HL-60/S4 (cell line): ENCODE data around the gene INO80C.

Source experiments
- in situ Hi-C: fragments of 300-500 bp; cut with MboI; formaldehyde crosslinking; loops from 2 replicates; pipeline ENCODE4 v1.14.3; 2022; ENCODE audit warnings: low sequenced_read_pairs

The INO80C gene, protein sequence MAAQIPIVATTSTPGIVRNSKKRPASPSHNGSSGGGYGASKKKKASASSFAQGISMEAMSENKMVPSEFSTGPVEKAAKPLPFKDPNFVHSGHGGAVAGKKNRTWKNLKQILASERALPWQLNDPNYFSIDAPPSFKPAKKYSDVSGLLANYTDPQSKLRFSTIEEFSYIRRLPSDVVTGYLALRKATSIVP

DNA sequence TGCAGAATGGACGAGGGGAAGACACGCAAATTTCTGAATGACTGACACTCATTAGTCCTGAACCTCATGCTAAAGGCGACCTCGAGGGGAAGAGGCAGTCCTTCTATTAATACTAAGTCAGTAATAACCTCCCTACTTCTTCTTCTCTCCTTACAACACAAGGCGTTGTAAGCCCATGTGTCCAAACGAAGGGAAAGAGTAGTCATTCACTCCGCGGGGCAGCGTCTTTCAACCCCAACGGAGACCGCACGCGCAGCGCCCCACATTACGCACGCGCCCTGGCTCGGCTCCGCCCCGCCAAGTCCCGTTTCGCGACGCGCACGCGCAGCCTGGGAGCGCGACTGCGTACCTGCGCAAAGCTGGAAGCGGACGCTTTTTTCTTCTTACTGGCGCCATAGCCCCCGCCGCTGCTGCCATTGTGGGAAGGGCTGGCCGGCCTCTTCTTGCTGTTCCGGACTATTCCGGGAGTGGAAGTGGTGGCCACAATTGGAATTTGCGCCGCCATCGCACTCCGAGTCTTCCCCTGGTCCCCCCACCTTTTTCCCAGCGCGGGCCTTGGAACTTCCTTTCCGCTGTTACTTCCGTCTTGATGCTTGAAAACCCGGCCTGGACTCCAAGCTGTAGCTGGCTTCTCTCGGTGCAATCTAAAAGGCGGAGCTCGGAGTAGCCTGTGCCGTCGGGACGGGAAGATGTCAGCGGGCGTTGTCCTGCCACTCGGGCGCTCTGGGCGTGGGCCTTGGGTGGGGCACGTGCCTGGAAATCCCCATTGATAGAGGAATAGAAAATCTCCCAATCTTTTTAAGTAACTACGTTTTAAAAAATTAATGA is at the start of gene INO80C:
Gene INO80C (minus strand): TSS at position 591 of the 828 bp plus-strand sequence. CDS start 86 bp downstream, at position 505.
- in situ Hi-C loops: no loop called here

DNA sequence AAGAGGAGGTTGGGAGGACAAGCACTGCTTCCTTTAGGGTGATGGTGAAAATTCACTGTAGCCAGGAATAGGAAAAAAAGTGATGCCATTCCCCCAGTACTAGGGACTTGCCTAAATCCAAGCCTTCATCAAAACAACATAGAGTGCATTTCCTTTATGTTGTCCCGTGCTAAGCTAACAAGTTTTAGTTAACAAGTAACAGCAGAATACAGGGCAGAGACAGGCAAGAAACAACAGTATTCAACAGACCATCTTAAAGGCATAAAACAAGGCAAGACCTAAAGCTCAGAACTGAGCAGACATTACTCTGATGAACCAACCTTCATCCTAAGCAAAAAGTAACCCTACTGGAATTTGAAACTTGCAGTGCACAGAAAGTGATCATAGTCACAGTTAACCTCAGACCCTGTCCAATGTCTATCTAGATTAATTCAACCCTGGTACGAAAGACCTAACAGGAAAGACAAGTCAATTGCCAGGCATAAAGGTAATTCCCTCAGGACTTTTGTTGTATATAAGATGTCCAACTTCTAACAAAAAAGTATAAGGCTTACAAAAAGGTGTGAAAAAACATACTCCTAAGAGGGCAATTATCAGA is 49.3 kb upstream of the INO80C start:
- in situ Hi-C loops: no loop called here

DNA sequence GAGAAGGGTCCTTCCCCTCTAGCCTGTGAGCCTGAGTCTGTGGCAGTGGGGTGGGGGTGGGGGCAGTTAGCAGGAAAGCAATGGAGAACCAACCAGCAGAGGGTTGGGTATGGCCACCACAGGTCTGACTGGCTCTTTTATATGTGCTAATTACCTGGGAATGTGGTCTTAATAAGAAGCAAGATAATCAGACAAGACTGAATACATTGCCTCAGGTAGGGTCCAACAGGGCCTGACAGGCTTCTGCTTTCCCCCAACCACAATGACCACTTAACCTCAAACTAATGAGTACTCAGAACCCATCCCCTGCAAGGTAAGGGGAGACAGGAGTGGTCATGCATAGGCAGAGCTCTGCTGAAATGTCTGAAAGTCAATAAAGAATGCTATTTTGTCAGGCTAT is 44.6 kb upstream of the INO80C start:
- in situ Hi-C loops: no loop called here

DNA sequence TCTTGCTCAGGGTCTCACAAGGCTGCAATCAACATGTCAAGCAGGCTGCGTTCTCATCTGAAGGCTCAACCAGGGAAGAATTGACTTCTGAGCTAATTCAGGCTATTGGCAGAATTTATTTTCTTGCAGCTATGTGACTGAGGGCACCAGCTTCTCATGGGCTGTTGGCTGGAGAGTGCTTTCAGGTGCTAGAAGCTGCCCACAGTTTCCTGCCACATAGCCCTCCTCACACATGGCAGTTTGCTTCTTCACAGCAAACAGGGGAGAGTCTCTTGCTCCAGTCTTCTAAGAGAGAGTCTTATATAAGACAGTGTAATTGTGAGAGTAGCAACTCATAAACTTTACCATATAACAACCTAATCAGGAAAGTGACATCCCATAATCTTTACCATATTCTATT is 37.5 kb upstream of the INO80C start:
- in situ Hi-C loops: no loop called here

DNA sequence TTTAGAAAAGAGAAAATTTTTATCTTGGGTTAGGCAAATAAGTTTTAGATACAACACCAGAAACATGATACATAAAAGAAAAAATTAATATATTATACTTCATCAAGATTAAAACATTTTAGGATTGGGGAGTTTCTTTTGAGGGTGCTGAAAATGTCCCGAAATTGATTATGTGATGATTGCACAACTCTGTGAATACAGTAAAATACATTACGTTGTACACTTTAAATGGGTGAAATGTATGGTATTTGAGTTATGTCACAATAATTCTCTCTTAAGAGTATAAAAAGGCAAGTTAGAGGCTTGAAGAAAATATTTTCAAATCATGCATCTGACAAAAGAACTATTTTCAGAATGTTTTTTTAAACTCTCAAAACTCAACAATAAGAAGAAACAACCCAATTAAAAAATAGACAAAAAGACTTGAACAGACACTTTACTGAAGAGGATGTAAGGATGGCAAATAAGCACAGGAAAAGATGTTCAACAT is 36.2 kb upstream of the INO80C start:
- in situ Hi-C loops: no loop called here

DNA sequence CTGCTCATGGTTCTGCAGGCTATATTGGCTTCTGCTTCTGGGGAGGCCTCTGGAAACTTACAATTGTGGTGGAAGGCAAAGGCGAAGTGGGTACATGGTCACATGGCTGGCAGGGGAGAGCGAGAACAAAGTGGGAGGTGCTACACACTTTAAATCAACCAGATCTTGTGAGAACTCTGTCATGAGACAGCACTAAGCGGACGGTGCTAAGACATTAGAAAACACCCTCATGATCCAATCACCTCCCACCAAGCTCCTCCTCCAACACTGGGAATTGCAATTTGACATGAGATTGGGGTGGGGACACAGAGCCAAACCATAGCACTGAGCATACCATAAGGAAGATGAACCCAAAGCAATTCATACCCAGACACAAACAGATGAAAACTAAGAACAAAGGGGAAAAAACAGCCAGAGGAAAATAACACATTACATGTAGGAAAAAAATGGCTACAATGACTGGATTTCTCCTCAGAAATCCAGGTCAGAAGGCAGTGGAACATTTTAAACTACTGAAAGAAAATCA is 31.1 kb upstream of the INO80C start:
- in situ Hi-C loops: no loop called here

DNA sequence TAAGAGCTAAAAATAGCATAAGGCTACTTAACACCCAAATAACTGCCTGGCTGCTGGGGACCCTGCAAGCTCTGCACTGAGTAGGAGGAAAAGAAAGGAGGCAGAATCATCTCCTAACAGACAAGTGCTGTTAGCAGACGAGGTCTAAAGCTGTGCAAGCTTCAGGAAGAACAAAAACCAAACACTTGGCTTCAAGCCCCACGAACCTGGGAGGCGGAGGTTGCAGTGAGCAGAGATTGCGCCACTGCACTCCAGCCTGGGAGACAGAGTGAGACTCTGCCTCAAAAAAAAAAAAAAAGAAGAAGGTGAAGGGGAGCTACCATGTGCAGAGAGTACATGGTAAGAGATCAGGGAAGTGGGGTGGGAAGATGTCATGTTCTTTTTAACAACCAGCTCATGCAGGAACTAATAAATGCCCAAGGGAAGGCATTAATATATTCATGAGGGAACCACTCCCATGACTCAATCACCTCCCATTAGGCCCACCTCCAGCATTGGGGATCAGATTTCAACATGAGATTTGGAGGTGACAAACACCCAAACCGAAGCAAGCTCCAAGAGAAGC is 28.8 kb upstream of the INO80C start:
- in situ Hi-C loops: no loop called here

DNA sequence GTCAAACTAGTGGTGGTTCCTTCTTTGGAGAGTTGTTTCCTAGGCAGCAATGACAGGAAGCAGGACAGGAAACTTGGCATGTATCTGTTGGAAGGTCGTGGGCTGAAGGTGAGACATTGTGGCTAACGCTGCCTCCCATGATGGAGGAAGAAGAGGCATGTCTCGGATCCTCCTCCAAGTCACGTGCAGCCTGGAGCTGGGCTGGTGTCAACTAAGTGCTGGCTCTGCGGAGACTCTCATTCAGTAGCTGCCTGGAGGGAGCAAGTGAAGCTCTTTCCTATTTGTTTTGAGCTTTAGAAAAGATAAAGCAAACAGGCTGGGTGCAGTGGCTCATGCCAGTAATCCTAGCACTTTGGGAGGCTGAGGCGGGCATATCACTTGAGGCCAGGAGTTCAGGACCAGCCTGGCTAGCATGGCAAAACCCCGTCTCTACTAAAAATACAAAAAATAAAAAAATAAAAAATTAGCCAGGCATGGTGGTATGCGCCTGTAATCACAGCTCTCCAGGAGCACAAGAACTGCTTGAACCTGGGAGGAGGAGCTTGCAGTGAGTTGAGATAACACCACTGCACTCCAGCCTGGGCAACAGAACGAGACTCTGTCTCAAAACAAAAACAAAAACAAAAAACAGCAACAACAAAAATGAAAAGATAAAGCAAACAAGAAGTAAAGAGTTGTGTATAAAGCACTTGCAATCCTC is 28.2 kb upstream of the INO80C start:
- in situ Hi-C loops: no loop called here

DNA sequence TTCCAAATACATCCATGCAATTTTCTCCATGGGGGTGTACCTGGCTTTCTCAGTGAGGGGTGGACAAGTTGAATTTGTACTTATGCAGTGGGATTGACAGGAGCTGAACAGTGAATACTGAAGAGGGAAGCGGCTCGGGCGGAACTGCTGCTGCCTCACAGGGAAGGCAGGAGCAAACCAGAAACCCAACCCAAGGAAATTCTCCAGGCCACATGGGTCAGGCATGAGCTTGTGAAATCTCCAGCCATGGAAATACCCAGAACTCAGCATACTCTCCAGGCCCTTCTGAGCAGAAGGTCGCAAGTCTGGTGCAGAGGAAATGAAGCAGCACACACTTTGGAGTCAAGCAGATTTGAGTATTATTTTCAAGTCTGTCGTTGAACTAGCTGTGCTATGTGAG is 26.5 kb upstream of the INO80C start:
- in situ Hi-C loops: no loop called here

DNA sequence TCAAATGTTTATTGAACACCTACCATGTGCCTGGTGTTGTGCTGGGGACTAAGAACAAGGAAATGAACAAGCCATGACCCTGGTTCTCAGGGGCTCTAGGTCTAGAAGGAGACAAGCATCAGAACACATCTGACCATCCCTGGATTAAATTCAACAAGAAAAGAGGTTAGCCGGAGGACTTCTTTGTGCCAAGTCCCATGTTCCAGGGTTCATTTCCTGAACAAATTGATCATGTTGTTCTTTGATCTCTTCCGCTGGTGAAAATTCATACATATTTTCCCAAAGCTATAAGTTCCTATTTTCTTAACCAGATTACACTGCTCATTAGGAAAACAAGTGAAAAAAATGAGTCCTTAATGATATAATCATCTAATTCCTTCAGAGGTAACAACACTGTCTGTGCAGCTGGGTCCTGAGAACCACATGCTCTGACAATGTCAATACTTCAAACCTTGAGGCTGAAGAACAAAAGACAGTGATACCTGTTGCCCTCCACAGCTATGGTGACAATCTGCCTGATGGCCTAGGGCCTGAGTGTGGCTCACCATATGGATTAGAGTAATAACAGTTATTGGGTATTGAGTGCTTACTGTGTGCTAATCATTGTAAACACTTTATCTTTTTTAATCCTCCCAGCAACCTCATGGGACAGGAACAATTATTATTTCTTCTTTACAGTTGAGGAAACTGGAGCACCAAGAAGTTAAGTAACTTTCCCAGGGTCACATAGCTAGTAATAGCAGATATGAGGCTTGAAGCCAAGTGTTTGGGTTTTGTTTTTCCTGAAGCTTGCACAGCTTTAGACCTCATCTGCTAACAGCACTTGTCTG is 24.6 kb upstream of the INO80C start:
- in situ Hi-C loops: no loop called here

DNA sequence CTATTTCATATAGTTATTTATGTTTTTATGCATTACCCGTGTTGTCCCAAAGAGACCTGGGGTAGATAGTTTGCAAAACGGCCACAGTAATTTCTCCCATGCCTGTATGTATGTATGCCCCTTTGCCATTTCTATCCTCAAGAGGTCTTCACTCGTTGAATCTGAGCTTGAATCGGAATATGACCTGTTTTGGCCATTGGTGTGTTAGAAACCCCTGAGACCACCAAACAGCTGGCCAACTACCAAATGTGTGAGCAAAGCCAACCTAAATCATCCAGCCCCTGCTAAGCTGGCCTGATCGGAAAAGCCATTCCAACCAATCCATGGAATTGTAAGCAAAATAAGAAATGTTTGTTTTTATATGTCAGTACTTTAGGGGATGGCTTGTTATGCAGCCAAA is 23.4 kb upstream of the INO80C start:
- in situ Hi-C loops: no loop called here

DNA sequence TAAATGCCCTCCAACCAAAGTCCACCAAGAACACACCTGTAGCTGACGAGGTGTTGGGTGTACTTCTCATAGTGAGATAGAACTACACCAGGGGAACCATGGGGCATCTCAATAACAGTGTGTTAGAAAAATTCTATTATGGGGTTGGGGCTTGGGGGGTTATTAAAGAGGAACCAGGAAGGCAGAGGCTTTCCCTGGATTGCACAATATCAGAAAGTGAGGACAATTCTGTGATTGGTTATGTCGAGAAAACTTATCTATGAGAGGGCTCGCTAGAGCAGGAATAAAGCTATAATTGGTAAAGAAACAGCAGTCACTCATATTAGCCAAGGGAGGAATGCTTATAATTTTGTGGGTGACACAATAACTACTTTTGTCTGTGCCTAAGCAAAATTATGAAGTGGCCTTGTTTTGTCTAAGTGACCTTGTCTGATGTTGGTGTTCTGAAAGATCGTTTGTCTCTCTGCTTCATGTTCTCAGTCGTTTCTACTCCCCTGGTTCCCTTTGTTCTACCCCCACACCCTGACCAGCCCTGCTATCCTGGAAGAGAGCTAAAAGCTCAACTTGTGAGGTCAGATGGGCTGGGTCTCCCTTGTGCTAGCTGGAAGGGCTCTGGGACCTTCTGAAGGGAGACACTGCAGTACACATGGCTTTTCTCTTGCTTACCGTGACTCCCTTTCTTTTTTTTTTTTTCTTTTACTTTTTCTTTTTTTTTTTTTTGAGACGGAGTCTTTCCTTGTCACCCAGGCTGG is 21.6 kb upstream of the INO80C start:
- in situ Hi-C loops: no loop called here

DNA sequence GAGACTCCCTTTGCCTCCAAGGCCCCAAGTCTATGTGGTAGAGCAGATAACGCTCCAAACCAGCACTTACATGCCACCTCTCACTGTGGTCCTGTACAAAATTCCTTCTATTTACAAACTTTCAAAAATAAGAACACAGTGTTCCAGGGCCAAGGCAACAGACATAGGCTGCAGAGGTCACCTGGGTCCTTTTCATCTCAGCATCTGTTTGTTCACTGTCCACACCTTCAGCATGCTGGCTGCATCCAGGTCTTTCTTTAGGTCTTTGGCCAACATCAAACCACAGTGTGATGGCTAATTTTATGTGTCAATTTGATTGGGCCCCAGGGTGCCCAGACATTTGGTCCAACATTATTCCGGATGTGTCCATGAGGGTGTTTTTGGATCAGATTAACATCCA is 20.0 kb upstream of the INO80C start:
- in situ Hi-C loops: no loop called here

DNA sequence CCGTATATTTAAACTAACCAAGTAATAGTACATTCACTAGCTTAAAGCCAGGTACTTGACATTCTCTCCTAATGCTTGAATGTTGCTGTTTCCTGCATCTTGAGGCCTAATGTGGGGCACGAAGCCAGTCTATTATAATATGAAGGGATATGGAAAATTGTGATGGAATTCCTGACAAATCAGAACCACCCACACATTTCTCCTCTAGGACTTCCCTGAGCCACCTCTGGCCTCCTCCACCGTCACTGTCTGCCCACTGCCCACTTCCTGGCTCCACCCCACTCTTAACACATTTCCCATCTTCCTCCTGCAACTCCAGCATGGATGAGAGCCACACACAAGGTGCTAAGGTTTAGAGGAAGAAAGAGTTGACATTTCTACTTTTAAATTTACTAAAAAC is 19.0 kb upstream of the INO80C start:
- in situ Hi-C loops: no loop called here

DNA sequence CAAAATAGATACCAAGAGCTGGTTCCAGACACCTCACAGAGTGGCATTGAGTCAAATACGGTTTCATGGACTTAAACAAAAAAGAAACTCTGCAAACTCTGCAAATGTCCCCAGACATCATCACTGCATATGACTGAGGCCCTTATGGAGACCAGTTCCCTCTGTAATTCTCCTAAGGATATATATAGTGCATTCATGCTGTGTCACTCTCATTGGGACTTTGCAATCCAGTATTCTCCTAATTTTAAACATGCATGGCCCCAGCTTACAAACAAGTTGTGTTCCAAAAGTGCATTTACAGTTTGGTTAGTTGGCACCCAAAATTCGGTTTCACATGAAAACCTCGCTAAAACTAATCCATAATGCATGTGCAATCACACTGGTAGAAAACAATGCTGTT is 18.6 kb upstream of the INO80C start:
- in situ Hi-C loops: no loop called here

DNA sequence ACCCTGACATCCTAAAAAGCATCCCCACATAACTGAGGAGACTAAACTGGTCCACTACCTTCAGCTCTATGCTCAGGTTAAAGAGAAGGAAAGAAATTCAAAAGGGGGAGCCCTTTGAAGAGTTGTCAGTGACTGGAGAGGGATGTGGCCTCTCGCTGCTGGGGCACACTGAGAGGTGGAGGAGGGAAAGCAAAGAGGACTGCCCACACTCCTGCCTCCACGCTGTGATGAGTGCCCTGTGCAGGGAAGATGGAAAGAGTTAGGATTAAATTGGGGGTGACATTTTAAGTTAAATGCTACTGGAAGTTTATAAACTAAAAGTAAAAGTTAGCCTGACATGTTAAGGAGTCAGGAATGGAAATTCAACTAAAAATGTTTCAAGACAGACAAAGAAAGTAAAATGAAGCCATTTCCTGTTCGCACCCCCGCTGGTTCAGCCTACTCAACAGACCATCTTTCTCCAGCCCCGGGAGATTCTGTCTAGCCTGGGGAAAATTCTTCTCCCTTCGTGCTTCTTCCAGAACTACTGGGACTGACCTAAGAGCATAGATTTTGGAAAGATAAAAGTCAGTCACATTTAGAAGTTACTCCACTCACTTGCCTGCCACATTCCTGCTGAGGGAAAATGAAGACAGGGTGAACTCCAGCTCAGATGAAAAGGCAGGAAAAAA is 17.8 kb upstream of the INO80C start:
- in situ Hi-C loops: no loop called here

DNA sequence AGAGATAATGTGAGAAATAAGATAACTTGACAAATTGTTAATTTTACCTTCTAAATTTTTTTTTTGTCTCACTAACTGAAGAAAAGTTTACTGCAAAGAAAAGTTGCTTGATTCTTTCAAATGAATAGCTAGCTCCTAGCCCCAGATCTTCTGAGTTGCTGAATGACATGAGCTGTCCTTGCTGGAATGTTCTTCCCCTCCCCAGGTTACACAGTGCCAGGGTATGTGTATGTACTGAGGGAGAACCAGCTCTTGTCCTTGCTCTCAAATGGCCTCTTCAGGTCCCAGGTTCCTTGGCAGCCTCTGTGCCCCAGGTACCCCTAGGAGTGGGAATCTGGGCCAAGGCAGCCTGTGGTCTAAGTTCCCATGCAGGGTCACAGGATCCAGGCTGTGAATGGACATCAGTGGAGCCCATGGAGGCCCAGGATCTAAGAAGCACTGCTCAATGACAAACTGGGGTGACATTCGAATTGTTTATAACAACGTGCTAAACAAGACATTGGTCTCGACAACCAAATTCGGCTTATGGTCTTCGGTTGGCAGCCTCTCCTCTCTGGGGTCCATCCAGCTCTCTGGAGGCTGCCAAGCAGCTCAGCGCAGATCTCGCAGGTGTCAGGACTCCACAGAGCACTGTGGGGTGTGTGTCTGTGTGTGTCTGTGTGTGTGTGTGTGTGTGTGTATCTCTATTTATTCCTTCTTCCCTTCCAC is 17.1 kb upstream of the INO80C start:
- in situ Hi-C loops: no loop called here

DNA sequence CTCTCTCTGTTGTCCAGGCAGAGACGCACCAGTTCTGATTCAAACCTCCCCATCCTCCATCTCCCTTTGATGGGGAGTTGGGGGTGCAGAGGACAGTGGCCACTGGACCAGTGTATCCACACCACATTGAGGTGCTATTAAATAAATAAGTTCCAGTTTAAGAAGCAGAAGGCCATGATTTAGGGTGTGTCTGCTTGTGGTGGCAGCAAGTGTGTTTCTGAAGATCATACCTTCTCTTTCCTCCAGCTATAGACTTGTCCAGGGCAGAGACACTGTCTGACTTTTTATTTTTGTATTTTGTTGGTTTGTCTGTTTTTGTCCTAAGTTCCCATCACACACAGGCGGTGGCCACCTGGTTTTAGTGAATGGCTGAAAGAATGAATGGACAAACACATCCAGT is 16.5 kb upstream of the INO80C start:
- in situ Hi-C loops: no loop called here
